CD4-positive, alpha-beta memory T cell (primary cell): ENCODE data around the gene BMPR1B. TPM values are rescaled to one million over a fixed set of nuclear protein-coding genes. Genes with fewer than 3 reads are reported as not detected.
"Not testable (repeated sequence)": the region's sequence is repeated elsewhere in the genome, so short reads cannot be mapped to it uniquely, and the experiment has no call there.

Source experiments
- CTCF ChIA-PET: fragments of 350-600 bp; sonication (Branson Sonifier 250); formaldehyde crosslinking; loops from one replicate; lab custom pipeline; 2021; ENCODE audit warnings: inconsistent platforms; ENCODE audit not compliant: partially characterized antibody; lab: Charles Lee
- POLR2A ChIA-PET: fragments of 350-600 bp; sonication (Branson Sonifier 250); formaldehyde crosslinking; loops from one replicate; lab custom pipeline; 2021; ENCODE audit not compliant: partially characterized antibody; lab: Charles Lee
- DNase-seq, 5 donors: peaks; one replicate each; pipeline versions ENCODE4 v3.0.0 to v3.0.0-alpha.2; 2020 to 2022; ENCODE audit warnings: mixed read lengths in 1 of 5
- H3K27ac ChIP-seq: one replicate; pipeline ENCODE4 v1.7.0; 2013; ENCODE audit warnings: low read depth, low read length
- H3K27me3 ChIP-seq: 2 replicates; pipeline ENCODE4 v1.7.0; 2013; ENCODE audit warnings: mild to moderate bottlenecking, low read length, moderate library complexity; ENCODE audit not compliant: insufficient read depth
- H3K36me3 ChIP-seq: 2 replicates; pipeline ENCODE4 v1.7.0; 2013; ENCODE audit warnings: mild to moderate bottlenecking, low read length, moderate library complexity; ENCODE audit not compliant: insufficient read depth
- H3K4me1 ChIP-seq: 2 replicates; pipeline ENCODE4 v1.7.0; 2013; ENCODE audit warnings: mild to moderate bottlenecking, low read length, moderate library complexity; ENCODE audit not compliant: insufficient read depth
- H3K4me3 ChIP-seq, 2 donors: one replicate each; pipeline ENCODE4 v1.7.0; 2013; ENCODE audit warnings: low read length in 2 of 2, mild to moderate bottlenecking in 1 of 2
- H3K9me3 ChIP-seq, 2 donors: one replicate each; pipeline ENCODE4 v1.7.0; 2013; ENCODE audit warnings: low read length in 2 of 2, control low read depth in 1 of 2; ENCODE audit not compliant: control insufficient read depth in 1 of 2
- H3K27ac Mint-ChIP-seq, 7 donors: one replicate each; pipeline ENCODE4 v1.8.0; 2020 to 2021; ENCODE audit warnings: mixed read lengths in 7 of 7, mild to moderate bottlenecking in 6 of 7, inconsistent platforms in 3 of 7, moderate library complexity in 3 of 7
- H3K27me3 Mint-ChIP-seq, 2 donors: one replicate each; pipeline ENCODE4 v1.8.0; 2020 to 2021; ENCODE audit warnings: mixed read lengths in 2 of 2
- H3K36me3 Mint-ChIP-seq, 2 donors: one replicate each; pipeline ENCODE4 v1.8.0; 2020 to 2021; ENCODE audit warnings: mixed read lengths in 2 of 2, inconsistent platforms in 1 of 2, mild to moderate bottlenecking in 1 of 2
- H3K4me1 Mint-ChIP-seq, 4 donors: one replicate each; pipeline ENCODE4 v1.8.0; 2020 to 2021; ENCODE audit warnings: mixed read lengths in 4 of 4, mild to moderate bottlenecking in 1 of 4
- H3K4me3 Mint-ChIP-seq, 8 donors: one replicate each; pipeline ENCODE4 v1.8.0; 2020 to 2021; ENCODE audit warnings: mixed read lengths in 8 of 8, mild to moderate bottlenecking in 7 of 8, moderate library complexity in 6 of 8, inconsistent platforms in 3 of 8
- H3K9me3 Mint-ChIP-seq, 8 donors: one replicate each; pipeline ENCODE4 v1.8.0; 2020 to 2021; ENCODE audit warnings: mixed read lengths in 8 of 8, mild to moderate bottlenecking in 5 of 8, inconsistent platforms in 3 of 8, moderate library complexity in 1 of 8
- intact Hi-C: fragments of 100-400 bp; cut with micrococcal nuclease; formaldehyde crosslinking; loops from one replicate; pipeline ENCODE4 v1.15.1; 2023
- polyA plus RNA-seq, 2 donors: library from polyadenylated mRNA; unstranded; fragments of 300-500 nt; fragmentation: Illumina TruSeq; gene quantifications; one replicate each; pipeline ENCODE4 v1.2.3, GENCODE V29; 2021
- total RNA-seq, 2 experiments: library from RNA; stranded (reverse); gene quantifications; one replicate each; pipeline ENCODE4 v1.2.3, GENCODE V29; 2021

The BMPR1B gene
- total and polyA plus RNA-seq, 4 experiments from 2014 or later: 0.17 TPM; not detected in 3

GRCh38 chr4:94814237-94814636, 56.5 kb downstream of the BMPR1B start:
- no peaks in the 10 kb centered on the region for H3K36me3 Mint-ChIP-seq
- no peak overlapping the region for H3K4me3 ChIP-seq
- no peaks in the 10 kb centered on the region for H3K9me3 ChIP-seq
- no peaks in the 10 kb centered on the region for H3K4me1 Mint-ChIP-seq
- intact Hi-C loops: no loop called here
- H3K4me1 ChIP-seq: no peaks in the 10 kb centered on the region
- no peak overlapping the region for H3K27ac Mint-ChIP-seq
- no peaks in the 10 kb centered on the region for H3K36me3 ChIP-seq
- ChIA-PET CTCF (no interaction called here), POLR2A (no interaction called here)
- H3K4me3 Mint-ChIP-seq: no peak overlapping the region
- H3K27me3 Mint-ChIP-seq: peaks cover 0 to 5% of the 10 kb centered on the region in 2 donors
- H3K27ac ChIP-seq: no peak overlapping the region
- H3K27me3 ChIP-seq: no peaks in the 10 kb centered on the region
- no peak for DNase-seq
- H3K9me3 Mint-ChIP-seq: peaks cover 0 to 3% (median 0%) of the 10 kb centered on the region in 8 donors

GRCh38 chr4:94819371-94820168, 61.8 kb downstream of the BMPR1B start:
- no peaks in the 10 kb centered on the region for H3K9me3 ChIP-seq
- H3K4me3 ChIP-seq: no peak overlapping the region
- H3K27me3 ChIP-seq: no peaks in the 10 kb centered on the region
- Mint-ChIP-seq H3K36me3 (no peaks in the 10 kb centered on the region), H3K4me1 (no peaks in the 10 kb centered on the region), H3K9me3 (no peaks in the 10 kb centered on the region), H3K27ac (no peak overlapping the region), H3K4me3 (no peak overlapping the region), H3K27me3 (peaks cover 2% of the 10 kb centered on the region in 2 donors)
- DNase-seq: no peak
- POLR2A ChIA-PET: no interaction called here
- intact Hi-C loops: no loop called here
- no peaks in the 10 kb centered on the region for H3K36me3 ChIP-seq
- CTCF ChIA-PET: interaction anchor here (0.9 kb wide), 1 partner anchor 23 kb away, joined by 3 read pairs; no protein-coding TSS in a partner anchor
- H3K27ac ChIP-seq: no peak overlapping the region
- H3K4me1 ChIP-seq: no peaks in the 10 kb centered on the region

- no peak overlapping the region for H3K4me3 ChIP-seq
- POLR2A ChIA-PET: no interaction called here
- Mint-ChIP-seq H3K27me3 (peaks cover 0 to 4% of the 10 kb centered on the region in 2 donors), H3K27ac (no peak overlapping the region), H3K4me1 (no peaks in the 10 kb centered on the region), H3K4me3 (no peak overlapping the region), H3K9me3 (peaks cover 0 to 4% (median 0%) of the 10 kb centered on the region in 8 donors), H3K36me3 (no peaks in the 10 kb centered on the region)
- no peaks in the 10 kb centered on the region for H3K27me3 ChIP-seq
- H3K9me3 ChIP-seq: no peaks in the 10 kb centered on the region
- intact Hi-C loops: no loop called here
- H3K36me3 ChIP-seq: no peaks in the 10 kb centered on the region
- CTCF ChIA-PET: no interaction called here
- no peak overlapping the region for H3K27ac ChIP-seq
- DNase-seq: no peak
- no peaks in the 10 kb centered on the region for H3K4me1 ChIP-seq
Observed at GRCh38 chr4:94826206-94826605, 68.5 kb downstream of the BMPR1B start.

GRCh38 chr4:94827481-94828110, 69.8 kb downstream of the BMPR1B start:
- Histone ChIP-seq H3K4me3 (no peak overlapping the region), H3K36me3 (no peaks in the 10 kb centered on the region), H3K27ac (no peak overlapping the region), H3K4me1 (no peaks in the 10 kb centered on the region), H3K9me3 (no peaks in the 10 kb centered on the region), H3K27me3 (no peaks in the 10 kb centered on the region)
- no peaks in the 10 kb centered on the region for H3K36me3 Mint-ChIP-seq
- H3K9me3 Mint-ChIP-seq: peaks cover 0 to 4% (median 0%) of the 10 kb centered on the region in 8 donors
- no peak for DNase-seq
- intact Hi-C loops: no loop called here
- no peaks in the 10 kb centered on the region for H3K4me1 Mint-ChIP-seq
- H3K27ac Mint-ChIP-seq: no peak overlapping the region
- CTCF ChIA-PET: no interaction called here
- POLR2A ChIA-PET: no interaction called here
- peaks cover 0 to 4% of the 10 kb centered on the region in 2 donors for H3K27me3 Mint-ChIP-seq
- H3K4me3 Mint-ChIP-seq: no peak overlapping the region

- CTCF ChIA-PET: no interaction called here
- Histone ChIP-seq H3K27me3 (no peaks in the 10 kb centered on the region), H3K4me3 (no peak overlapping the region), H3K4me1 (no peaks in the 10 kb centered on the region), H3K9me3 (no peaks in the 10 kb centered on the region), H3K36me3 (no peaks in the 10 kb centered on the region), H3K27ac (no peak overlapping the region)
- peaks cover 0 to 2% of the 10 kb centered on the region in 2 donors for H3K27me3 Mint-ChIP-seq
- POLR2A ChIA-PET: no interaction called here
- H3K27ac Mint-ChIP-seq: no peak overlapping the region
- H3K4me3 Mint-ChIP-seq: no peak overlapping the region
- H3K4me1 Mint-ChIP-seq: no peaks in the 10 kb centered on the region
- intact Hi-C loops: no loop called here
- DNase-seq: no peak
- H3K36me3 Mint-ChIP-seq: no peaks in the 10 kb centered on the region
- peaks cover 0 to 4% (median 0%) of the 10 kb centered on the region in 8 donors for H3K9me3 Mint-ChIP-seq
Observed at GRCh38 chr4:94828882-94829281, 71.1 kb downstream of the BMPR1B start.

- H3K4me3 ChIP-seq: no peak overlapping the region
- intact Hi-C loops: no loop called here
- no peaks in the 10 kb centered on the region for H3K36me3 Mint-ChIP-seq
- H3K27ac Mint-ChIP-seq: no peak overlapping the region
- no peak for DNase-seq
- H3K36me3 ChIP-seq: no peaks in the 10 kb centered on the region
- no peaks in the 10 kb centered on the region for H3K9me3 ChIP-seq
- H3K27me3 Mint-ChIP-seq: no peaks in the 10 kb centered on the region
- no peak overlapping the region for H3K4me3 Mint-ChIP-seq
- no peaks in the 10 kb centered on the region for H3K4me1 Mint-ChIP-seq
- no peaks in the 10 kb centered on the region for H3K27me3 ChIP-seq
- no peak overlapping the region for H3K27ac ChIP-seq
- H3K4me1 ChIP-seq: no peaks in the 10 kb centered on the region
- CTCF ChIA-PET: no interaction called here
- H3K9me3 Mint-ChIP-seq: peaks cover 0 to 2% (median 0%) of the 10 kb centered on the region in 8 donors
- POLR2A ChIA-PET: no interaction called here
Observed at GRCh38 chr4:94831607-94832006, 73.9 kb downstream of the BMPR1B start.

- H3K27me3 Mint-ChIP-seq, H3K9me3 ChIP-seq, H3K4me3 ChIP-seq, H3K4me3 Mint-ChIP-seq, intact Hi-C loops, DNase-seq, H3K36me3 ChIP-seq, H3K9me3 Mint-ChIP-seq, H3K27me3 ChIP-seq, CTCF ChIA-PET, POLR2A ChIA-PET, H3K27ac Mint-ChIP-seq, H3K36me3 Mint-ChIP-seq, H3K4me1 Mint-ChIP-seq, H3K27ac ChIP-seq, H3K4me1 ChIP-seq: not testable (repeated sequence)
Observed at GRCh38 chr4:94832329-94832728, 74.6 kb downstream of the BMPR1B start.
